SU-DHL-6 (cell line): ENCODE measurements around the gene PPT2.

Source experiments
- EZH2phosphoT487 ChIP-seq: fragments of 200-600 bp; sonication (generic), shearing (Covaris generic); conservative IDR thresholded peaks from 2 replicates; pipeline ENCODE4 v1.6.1; 2018; ENCODE audit warnings: mild to moderate bottlenecking, antibody characterized with exemption, low read length, moderate library complexity, mixed read lengths
- TF ChIP-seq, protein P1 (sequence below): fragments of 200-600 bp; sonication (generic); IDR thresholded peaks from one replicate; pipeline ENCODE4 v1.5.1; 2017; ENCODE audit warnings: antibody characterized with exemption, mild to moderate bottlenecking, low read length, moderate library complexity; ENCODE audit not compliant: insufficient read depth, poor library complexity, severe bottlenecking

DNA sequence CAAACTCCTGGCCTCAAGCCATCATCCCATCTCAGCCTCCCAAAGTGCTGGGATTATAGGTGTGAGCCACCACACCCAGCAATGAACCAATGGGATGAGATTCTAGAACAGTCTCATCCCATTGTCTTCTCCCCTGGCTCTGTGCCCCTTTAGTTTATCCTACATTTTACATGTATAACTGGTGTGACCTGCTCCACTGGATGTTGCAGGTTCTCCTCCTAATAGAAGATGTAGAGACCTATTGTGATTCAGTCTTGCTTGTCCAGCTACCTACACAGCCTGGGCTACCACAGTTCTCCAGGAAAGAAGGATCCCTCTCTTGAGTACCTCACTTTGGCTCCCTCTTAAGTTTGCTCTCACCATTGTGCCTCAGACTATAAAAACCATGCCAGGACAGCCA lies 21.8 kb upstream of the PPT2 start:
- TF ChIP-seq, protein P1, sequence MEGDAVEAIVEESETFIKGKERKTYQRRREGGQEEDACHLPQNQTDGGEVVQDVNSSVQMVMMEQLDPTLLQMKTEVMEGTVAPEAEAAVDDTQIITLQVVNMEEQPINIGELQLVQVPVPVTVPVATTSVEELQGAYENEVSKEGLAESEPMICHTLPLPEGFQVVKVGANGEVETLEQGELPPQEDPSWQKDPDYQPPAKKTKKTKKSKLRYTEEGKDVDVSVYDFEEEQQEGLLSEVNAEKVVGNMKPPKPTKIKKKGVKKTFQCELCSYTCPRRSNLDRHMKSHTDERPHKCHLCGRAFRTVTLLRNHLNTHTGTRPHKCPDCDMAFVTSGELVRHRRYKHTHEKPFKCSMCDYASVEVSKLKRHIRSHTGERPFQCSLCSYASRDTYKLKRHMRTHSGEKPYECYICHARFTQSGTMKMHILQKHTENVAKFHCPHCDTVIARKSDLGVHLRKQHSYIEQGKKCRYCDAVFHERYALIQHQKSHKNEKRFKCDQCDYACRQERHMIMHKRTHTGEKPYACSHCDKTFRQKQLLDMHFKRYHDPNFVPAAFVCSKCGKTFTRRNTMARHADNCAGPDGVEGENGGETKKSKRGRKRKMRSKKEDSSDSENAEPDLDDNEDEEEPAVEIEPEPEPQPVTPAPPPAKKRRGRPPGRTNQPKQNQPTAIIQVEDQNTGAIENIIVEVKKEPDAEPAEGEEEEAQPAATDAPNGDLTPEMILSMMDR: no peak
- no peak for TF ChIP-seq EZH2phosphoT487
